ENCODE results near the gene PLXDC1.

PLXDC1 gene

GRCh38 chr17:39151943-39152818 lies 744 bp upstream of the PLXDC1 start:
- no peak for FAIRE-seq

DNA sequence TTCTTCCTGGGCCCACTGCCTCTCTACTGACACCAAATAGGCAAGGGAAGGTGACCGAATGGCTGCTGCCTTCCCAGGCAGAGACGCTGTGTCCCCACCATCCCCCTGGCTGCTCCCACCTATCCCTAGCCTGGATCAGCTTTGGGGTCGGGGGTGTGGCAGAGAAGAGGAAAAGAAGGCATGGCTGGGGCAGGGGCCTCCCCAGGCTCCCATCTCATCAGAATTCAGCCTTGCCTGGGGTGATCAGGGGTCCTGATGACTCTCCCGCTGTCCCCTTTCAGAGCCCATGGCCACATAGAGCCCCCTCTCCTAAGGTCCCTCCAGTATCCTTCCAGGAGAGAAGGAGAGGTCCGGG lies 665 bp downstream of the PLXDC1 start:
- no peak for FAIRE-seq

DNA sequence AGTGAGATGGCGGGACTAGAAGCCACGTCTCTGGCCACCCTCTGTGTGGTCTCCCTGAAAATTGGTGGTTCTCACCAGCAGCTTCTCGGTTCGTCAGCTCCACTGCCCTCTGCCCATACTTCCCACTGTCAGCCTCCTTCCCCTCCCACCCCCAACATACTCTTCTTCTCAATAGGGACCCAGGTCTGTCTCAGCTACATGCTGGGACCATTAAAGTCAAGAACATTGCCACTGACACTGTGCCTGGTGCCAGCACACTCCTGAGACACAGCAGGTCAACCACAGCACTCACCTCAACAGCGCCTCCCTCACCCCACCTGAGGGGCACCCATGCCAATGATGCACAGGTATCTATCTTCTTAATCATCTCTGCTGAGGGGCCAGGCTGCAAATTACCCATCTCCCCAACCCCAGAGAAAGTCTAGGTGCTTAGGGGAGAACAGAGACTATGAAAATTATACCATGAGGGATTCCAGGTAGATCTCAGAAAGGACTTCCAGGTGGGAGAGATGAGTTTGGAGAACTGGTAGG lies 1.3 kb downstream of the PLXDC1 start:
- FAIRE-seq, result no peak

DNA sequence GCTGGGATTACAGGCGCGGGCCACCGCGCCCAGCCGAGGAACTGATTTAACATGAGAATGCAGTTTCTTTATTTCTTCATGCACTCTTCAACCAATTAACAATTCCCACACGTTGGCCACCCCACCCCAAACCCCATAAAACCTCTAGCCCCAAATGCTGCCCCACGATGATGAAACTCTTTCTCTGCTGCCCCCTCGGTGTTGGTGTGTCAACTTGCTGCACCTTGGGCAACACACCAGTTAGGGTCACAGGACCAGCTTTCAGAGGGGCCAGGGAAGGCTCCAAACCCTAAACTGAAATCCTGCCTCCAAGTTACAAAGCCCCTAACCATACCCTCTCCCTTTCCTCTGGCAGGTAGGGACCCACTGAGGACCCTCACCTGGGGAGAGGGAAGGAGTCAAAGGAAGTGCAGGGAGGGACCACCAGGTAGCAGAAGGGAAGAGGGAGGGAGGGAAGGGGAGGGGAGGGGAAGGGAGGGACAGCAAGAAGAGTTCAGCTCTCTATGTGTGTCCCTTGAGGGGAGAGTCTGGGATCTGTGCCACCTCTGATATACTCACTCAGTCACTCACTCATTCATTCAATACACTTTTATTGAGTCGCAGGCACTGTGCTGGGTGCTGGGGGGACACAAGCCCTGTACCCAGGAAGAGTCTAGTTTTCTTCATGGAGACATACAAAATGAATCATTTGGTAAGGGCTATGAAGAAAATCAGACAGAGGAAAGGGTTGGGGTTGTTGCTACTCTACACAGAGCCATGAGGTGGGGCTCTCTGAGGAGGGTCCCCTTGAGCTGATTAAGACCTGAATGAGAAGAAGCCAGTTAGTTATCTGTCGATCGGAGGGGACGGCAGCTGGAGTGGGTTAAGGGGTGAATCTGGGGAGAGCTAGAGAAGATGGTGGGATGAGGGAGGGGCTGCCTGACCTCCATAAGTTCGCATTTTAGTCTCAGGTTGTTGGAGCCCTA lies 3.9 kb downstream of the PLXDC1 start:
- no peak for FAIRE-seq

GRCh38 chr17:39146273-39146672 lies 5.2 kb downstream of the PLXDC1 start:
- no peak for FAIRE-seq

DNA sequence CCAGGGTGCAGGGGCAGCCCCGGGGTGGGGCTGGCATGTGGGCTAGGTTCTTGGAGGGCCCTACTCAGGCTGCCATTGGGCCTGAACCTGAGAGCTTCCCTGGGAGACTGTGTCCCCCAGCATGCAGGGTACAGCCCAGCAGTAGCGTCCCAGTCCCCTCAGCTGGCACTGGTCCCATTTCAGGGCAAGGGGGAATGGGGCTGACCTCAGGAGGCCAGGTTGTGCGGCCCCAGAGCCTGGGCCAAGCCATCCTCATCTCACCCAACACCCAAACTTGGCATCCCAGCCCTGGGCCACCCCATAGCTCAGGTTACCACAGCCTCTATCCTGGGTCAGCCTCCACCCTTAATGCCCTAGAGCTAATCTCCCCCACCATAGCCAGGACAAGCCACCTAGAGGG lies 6.3 kb downstream of the PLXDC1 start:
- FAIRE-seq, result no peak

DNA sequence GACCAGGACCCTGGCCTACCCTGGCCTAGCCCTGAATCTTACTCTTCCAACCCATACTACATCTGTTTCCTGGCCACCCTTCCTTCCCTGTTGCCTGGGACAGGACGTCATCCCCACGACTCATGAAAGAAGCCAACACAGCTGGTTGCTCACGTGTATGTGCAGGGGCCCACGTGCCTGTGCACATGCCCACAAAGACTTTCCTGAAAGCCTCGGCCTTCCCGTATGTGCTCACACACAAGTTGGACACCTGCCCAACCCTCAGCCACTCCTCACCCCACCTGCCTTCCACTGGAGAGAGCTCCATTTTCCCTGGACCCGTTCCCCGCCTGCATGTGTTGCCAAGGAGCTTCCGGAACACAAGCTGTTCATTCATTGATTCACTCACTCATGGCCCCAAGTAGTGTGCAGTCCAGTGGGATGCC lies 7.0 kb downstream of the PLXDC1 start:
- no peak for FAIRE-seq

- FAIRE-seq, result no peak
Observed at GRCh38 chr17:39143552-39144093, 7.8 kb downstream of the PLXDC1 start.

DNA sequence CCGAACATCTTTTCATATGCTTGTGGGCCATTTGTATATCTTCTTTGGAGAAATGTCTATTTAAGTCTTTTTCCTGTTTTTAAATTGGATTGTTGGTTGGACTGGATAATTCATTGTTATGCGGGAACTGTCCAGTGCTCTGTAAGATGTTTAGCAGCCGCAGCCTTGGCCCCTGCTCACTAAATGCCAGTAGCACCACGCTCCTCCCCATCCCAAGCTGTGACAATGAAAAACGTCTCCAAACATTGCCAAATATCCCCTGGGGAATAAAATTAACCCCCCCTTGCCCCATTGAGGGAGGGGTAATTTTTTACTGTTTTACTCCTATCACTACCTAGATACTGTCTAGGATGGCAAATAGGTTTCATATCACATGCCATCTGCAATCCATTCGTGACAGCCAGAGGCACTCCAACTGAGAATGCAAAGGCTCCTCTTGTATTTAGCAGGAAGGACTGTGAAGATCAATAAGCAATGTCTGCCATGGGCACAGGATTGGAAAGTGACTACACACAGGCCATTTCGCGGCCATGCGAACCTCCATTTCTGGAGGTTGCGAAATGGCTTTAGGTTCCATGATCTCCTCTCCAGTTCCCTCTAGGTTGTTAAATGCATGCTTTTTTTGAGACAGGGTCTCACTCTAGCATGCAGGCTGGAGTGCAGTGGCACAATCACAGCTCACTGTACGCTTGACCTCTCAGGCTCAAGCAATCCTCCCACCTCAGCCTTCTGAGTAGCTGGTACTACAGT lies 9.3 kb downstream of the PLXDC1 start:
- FAIRE-seq, result no peak

- no peak for FAIRE-seq
Observed at GRCh38 chr17:39141294-39141693, 10.1 kb downstream of the PLXDC1 start.

DNA sequence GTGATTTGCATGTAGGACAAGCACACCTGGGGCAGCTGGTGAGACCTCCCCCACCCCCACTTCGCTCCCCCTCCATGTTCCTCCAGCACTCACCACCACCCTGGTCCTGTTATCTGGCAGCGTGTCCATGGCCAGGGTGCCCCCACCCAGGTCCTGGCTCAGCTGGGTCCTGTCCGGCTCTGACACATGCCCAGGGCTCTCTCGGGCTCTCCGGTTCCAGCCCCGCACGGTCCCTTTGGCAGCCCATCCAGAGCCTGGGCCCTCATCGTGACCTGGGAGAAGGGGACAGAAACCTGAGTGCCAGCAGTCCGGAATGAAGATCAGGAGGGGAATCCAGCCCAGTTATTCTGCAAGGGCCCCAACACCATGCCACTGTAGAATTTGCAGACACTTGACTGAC lies 11.9 kb downstream of the PLXDC1 start:
- no peak for FAIRE-seq

- FAIRE-seq, result no peak
Observed at GRCh38 chr17:39139161-39139511, 12.3 kb downstream of the PLXDC1 start.

DNA sequence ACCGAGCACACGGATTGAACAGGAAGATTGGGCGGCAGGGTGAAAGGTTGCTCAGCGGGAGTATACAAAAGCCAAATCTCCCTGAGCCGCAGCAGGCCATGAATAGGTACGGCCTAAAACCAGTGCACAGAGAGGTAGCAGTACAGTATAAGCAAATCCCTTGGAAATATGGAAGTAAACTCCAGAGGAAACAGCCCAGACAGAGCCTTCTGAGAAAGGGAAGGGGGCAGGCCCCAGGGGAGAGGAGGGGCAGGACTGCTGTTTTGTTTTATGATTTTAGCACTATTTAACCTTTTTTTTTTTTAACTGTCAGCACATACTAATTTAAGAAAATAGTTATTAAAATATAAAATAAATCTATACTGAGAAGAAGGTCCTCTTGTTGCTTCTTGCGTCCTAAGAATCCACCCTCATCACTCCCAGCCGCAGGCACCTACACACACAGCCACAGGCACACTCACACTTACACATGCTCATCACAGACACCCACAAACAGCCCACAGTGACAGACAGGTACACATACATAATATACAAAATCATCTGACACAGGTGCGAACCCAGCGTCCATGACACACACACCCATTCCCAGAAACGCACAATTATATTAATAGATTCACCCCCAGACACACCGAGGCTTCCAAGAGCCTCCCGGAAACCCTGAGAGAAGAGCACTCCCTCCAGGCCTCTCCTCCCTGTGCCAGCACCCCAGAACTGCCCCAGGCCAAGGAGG lies 12.8 kb downstream of the PLXDC1 start:
- no peak for FAIRE-seq

DNA sequence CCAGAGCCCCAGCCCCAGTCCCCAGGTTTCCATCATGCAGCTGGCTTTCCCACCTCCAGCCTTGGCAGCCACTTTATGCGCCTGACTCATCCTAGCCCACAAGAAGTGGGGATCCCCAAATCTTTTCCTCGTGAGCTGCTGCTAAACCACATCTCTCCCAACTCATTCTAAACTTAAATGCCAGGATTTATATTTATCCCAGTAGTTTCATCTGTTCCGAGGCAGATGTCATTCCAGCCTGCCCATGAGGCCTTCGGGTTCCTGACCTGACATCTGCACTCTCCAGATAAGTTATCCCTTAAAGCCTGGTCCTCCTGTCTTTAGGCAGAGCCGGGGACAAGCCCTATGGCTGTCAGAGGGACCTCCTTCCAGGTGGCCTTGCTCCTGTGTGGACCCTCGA lies 16.6 kb downstream of the PLXDC1 start:
- FAIRE-seq, result no peak

- no peak for FAIRE-seq
Observed at GRCh38 chr17:39132192-39132610, 19.2 kb downstream of the PLXDC1 start.

GRCh38 chr17:39131616-39132015 lies 19.8 kb downstream of the PLXDC1 start:
- FAIRE-seq, result no peak

- no peak for FAIRE-seq
Observed at GRCh38 chr17:39130205-39130604, 21.2 kb downstream of the PLXDC1 start.

DNA sequence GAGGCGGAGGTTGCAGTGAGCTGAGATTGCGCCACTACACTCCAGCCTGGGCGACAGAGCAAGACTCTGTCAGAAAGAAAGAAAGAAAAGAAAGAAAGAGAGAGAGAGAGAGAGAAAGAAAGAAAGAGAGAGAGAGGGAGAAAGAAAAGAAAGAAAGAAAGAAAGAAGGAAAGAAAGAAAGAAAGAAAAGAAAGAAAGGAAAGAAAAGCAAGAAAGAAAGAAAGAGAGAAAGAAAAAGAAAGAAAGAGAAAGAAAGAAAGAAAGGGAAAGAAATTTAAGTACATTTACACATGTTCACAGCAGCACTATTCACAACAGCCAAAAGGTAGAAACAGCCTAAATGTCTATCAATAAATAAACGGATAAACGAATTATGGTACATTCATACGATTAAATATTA lies 21.9 kb downstream of the PLXDC1 start:
- FAIRE-seq, result peak; percentile 44

GRCh38 chr17:39126436-39126835 lies 25.0 kb downstream of the PLXDC1 start:
- no peak for FAIRE-seq

GRCh38 chr17:39125143-39125875 lies 26.1 kb downstream of the PLXDC1 start:
- no peak for FAIRE-seq

DNA sequence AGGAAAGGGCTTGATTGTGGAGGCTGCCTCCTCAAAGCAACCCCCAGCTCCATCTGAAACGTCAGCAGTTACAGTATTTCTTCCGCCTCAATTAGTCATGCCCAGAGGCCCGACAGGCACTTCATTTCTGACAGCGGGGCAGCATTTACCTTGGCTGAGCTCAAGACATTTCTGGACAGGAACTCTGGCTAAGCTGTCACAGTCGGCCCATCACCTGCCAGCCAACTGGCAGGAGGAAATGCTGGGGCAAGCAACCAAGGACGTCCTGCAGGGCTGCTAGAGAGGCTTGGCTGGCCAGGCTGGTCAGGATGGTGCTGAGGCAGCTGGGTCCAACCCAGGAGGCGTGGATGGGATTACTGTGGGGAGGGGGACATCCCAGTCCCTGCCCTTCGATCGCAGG lies 27.8 kb downstream of the PLXDC1 start:
- FAIRE-seq, result no peak

Measured in A204.1 (cell line).